Memory B cell (primary cell): ENCODE results near the gene SBF2.
"Not testable (repeated sequence)": the region's sequence is repeated elsewhere in the genome, so short reads cannot be mapped to it uniquely, and the experiment has no call there.

ENCODE experiments used
- ATAC-seq: fragments of 150-1000 bp; cut with Tn5 transposase; 2 replicates; pipeline ENCODE4 v1.10.0; 2021; ENCODE audit warnings: low read depth, mild to moderate bottlenecking, moderate library complexity
- DNase-seq, 2 donors: peaks; one replicate each; pipeline ENCODE4 v3.0.0; 2022; ENCODE audit warnings: low spot score in 2 of 2
- H3K27ac Mint-ChIP-seq: one replicate; pipeline ENCODE4 v1.8.0; 2022; ENCODE audit warnings: mild to moderate bottlenecking, moderate library complexity, mixed read lengths
- H3K27me3 Mint-ChIP-seq: one replicate; pipeline ENCODE4 v1.8.0; 2022; ENCODE audit warnings: mixed read lengths
- H3K36me3 Mint-ChIP-seq: one replicate; pipeline ENCODE4 v1.8.0; 2022; ENCODE audit warnings: mild to moderate bottlenecking, mixed read lengths
- H3K4me1 Mint-ChIP-seq: one replicate; pipeline ENCODE4 v1.8.0; 2022; ENCODE audit warnings: mixed read lengths
- H3K4me3 Mint-ChIP-seq: one replicate; pipeline ENCODE4 v1.8.0; 2022; ENCODE audit warnings: mild to moderate bottlenecking, moderate library complexity, mixed read lengths
- H3K9me3 Mint-ChIP-seq: one replicate; pipeline ENCODE4 v1.8.0; 2022; ENCODE audit warnings: mixed read lengths

SBF2 gene

DNA sequence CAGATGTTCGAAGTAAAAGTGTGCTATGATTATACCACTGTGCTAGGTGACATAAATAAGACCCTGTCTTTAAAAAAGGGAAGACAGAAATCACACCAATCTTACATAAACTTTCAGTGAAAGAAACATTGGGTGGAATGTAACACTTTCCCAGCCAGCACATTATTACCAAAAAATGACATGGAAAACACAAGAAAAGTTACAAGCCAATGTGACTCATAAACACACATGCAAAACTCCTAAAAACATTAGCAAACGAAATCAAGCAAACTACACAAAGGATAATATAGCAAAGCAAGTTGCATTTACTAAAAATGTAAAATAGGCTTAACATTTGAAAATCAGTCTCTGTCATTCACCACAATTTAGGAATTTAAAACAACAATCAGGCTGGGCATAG lies 47.0 kb downstream of the SBF2 start:
- H3K4me3 Mint-ChIP-seq, result no peak overlapping the region
- no peaks in the 10 kb centered on the region for H3K36me3 Mint-ChIP-seq
- no peak overlapping the region for H3K27ac Mint-ChIP-seq
- H3K9me3 Mint-ChIP-seq, result no peaks in the 10 kb centered on the region
- ATAC-seq (no peak), DNase-seq (no peak)
- H3K27me3 Mint-ChIP-seq, result no peaks in the 10 kb centered on the region
- peaks cover 7% of the 10 kb centered on the region for H3K4me1 Mint-ChIP-seq

DNA sequence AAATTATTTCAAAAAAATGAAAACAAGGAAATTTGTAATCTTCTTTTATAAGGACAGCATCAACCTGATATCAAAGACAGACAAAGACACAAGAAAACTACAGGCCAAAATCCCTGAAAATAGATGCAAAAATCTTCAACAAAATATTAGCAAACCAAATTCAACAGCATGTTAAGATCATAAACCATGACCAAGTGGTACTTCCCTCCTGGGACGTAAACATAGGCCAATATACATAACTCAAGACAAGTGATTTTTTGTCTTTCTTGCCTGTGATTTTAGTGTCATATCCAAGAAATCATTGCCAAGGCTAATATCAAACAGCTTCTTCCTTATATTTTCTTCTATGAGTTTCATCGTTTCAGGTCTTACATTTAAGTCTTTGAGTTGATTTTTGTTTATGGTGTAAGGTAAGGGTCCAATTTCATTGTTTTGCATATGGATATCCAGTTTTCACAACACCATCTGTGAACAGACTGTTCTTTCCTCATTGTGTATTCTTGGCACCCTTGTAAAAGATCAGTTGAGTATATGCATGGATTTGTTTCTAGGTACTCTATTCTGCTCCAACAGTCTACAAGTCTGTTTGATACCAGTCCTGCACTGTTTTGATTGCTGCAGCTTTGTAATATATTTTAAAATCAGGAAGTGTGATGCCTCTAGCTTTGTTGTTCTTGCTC lies 50.0 kb downstream of the SBF2 start:
- H3K27ac Mint-ChIP-seq, result no peak overlapping the region
- no peak overlapping the region for H3K4me3 Mint-ChIP-seq
- no peaks in the 10 kb centered on the region for H3K9me3 Mint-ChIP-seq
- no peak for ATAC-seq
- no peaks in the 10 kb centered on the region for H3K27me3 Mint-ChIP-seq
- no peak for DNase-seq
- no peaks in the 10 kb centered on the region for H3K36me3 Mint-ChIP-seq
- H3K4me1 Mint-ChIP-seq, result peaks cover 7% of the 10 kb centered on the region

DNA sequence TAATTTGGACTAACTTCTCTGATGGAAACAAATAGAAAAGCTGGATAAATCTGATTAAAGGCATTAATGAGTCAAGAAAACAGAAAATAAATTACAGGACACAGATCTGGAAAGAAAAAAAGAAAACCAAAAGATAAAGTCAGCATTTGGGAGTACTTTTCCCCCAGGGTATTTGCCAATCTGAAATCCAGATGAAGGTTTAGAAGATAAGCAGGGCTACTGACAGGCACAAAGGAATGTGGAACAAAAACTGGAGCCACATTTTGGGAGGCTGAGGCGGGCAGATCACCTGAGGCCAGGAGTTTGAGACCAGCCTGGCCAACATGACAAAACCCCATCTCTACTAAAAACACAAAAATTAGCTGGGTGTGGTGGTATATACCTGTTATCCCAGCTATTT lies 57.2 kb downstream of the SBF2 start:
- peaks cover 2% of the 10 kb centered on the region for H3K9me3 Mint-ChIP-seq
- peaks cover 2% of the 10 kb centered on the region for H3K27me3 Mint-ChIP-seq
- no peak for DNase-seq
- H3K4me3 Mint-ChIP-seq, result no peak overlapping the region
- H3K4me1 Mint-ChIP-seq, result no peaks in the 10 kb centered on the region
- peaks cover 4% of the 10 kb centered on the region for H3K36me3 Mint-ChIP-seq
- no peak for ATAC-seq
- H3K27ac Mint-ChIP-seq, result no peak overlapping the region

DNA sequence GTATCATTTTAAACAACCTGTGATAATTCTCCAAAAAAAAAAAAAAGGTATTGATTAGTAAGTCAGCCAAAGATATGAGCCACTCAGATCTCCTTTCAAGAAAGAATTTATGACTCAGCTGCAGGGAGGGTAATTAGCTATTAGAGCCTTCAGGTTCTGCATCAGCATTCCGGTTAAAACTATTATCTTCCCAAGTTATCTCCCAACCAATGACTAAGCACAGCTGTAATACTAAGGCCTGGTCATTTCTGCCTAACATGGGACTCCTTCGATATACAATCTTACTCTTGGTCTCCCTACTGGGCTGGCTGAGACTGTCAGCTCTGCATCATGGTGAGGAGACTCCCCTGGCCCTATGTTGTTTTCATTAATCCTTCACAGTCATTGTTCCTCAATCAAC lies 60.4 kb downstream of the SBF2 start:
- DNase-seq, result no peak
- Mint-ChIP-seq H3K4me3 (no peak overlapping the region), H3K4me1 (no peaks in the 10 kb centered on the region), H3K27me3 (peaks cover 3% of the 10 kb centered on the region), H3K27ac (no peak overlapping the region), H3K9me3 (peaks cover 3% of the 10 kb centered on the region), H3K36me3 (peaks cover 8% of the 10 kb centered on the region)
- ATAC-seq, result no peak

DNA sequence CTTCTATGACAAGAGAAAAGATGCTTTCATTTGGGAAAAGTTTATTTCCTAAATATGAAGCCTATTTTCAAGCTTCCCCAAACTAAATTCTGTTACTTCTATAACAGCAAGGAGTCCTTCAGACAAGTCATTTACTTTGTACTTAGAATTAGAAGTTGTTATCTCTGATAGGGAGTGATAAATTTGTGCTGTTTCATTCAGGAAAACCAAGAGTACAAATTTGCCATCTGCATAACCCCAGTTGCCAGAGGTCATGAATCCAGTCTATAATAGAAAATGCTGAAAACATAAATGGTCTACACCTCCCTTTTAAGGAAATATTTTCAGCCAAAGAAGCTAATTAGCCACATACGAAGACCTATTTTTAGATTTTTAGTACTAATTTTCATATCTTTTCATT lies 61.3 kb downstream of the SBF2 start:
- H3K4me3 Mint-ChIP-seq, result no peak overlapping the region
- H3K9me3 Mint-ChIP-seq, result peaks cover 3% of the 10 kb centered on the region
- H3K27me3 Mint-ChIP-seq, result peaks cover 3% of the 10 kb centered on the region
- ATAC-seq (no peak), DNase-seq (no peak)
- no peaks in the 10 kb centered on the region for H3K4me1 Mint-ChIP-seq
- H3K36me3 Mint-ChIP-seq, result peaks cover 8% of the 10 kb centered on the region
- no peak overlapping the region for H3K27ac Mint-ChIP-seq

DNA sequence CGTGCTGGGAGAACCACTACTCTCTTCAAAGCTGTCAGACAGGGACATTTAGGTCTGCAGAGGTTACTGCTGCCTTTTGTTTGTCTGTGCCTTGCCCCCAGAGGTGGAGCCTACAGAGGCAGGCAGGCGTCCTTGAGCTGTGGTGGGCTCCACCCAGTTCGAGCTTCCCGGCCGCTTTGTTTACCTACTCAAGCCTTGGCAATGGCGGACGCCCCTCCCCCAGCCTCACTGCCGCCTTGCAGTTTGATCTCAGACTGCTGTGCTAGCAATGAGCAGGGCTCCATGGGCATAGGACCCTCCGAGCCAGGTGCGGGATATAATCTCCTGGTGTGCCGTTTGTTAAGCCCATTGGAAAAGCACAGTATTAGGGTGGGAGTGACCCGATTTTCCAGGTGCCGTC lies 62.2 kb downstream of the SBF2 start:
- H3K4me1 Mint-ChIP-seq, H3K36me3 Mint-ChIP-seq, H3K27me3 Mint-ChIP-seq, H3K27ac Mint-ChIP-seq, DNase-seq, H3K9me3 Mint-ChIP-seq, ATAC-seq, H3K4me3 Mint-ChIP-seq: not testable (repeated sequence)

DNA sequence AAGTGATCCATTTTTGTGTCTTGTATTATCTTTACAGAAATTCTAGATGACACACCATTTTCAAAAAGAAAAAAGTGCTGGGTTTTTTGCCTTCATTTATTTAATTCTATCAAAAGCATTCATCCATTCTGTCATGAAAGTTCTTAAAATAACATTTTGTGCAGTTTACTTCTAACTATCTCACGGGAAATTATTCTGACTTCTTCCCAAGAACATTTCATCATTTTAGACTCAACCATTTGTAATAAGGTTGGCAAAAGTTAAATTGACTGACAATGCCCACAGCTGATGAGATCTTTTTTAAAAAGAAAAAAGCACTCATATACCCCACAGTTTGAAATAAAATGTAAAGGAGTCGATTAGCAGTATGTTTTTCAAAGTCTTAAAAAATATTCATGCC lies 68.5 kb downstream of the SBF2 start:
- Mint-ChIP-seq H3K4me1 (peaks cover 5% of the 10 kb centered on the region), H3K27ac (no peak overlapping the region), H3K36me3 (peaks cover 6% of the 10 kb centered on the region), H3K4me3 (no peak overlapping the region), H3K27me3 (no peaks in the 10 kb centered on the region), H3K9me3 (peaks cover 3% of the 10 kb centered on the region)
- ATAC-seq (no peak), DNase-seq (no peak)

DNA sequence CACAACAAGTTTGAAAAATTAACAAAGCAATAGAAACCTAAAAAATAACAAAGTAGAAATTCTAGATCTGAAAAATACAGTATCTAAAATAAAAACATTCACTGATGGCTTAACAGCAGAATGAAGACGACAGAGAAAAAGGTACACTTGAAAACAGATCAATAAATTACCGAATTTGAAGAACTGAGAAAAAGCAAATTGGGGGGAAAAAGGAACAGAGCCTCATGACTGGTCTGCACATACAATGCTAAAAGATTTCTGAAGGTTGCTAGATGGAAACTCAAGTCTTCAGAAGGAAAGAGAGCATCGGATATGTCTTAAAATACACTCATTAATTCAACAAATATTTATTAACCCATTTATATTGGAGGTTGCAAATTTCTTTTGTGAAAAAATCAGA lies 71.6 kb downstream of the SBF2 start:
- no peaks in the 10 kb centered on the region for H3K27me3 Mint-ChIP-seq
- DNase-seq, result no peak
- H3K36me3 Mint-ChIP-seq, result peaks cover 13% of the 10 kb centered on the region
- peaks cover 5% of the 10 kb centered on the region for H3K4me1 Mint-ChIP-seq
- ATAC-seq, result no peak
- H3K9me3 Mint-ChIP-seq, result peaks cover 12% of the 10 kb centered on the region
- H3K27ac Mint-ChIP-seq, result no peak overlapping the region
- no peak overlapping the region for H3K4me3 Mint-ChIP-seq

DNA sequence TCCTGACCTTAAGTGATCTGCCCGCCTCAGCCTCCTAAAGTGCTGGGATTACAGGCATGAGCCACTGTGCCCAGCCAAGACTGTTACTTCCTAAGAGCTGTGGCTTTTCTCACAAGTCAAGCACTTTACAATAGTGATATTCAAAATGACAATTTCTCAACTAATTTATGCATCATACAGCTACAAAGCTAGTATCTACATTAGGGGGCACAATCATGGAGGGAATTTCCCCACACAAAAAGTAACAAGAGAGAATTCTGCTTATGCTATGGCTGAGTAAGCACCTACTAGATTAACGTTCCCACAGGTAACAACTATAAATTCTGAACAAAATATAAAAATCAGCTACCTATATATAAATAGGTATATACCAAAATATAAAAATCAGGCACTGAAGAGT lies 72.7 kb downstream of the SBF2 start:
- Mint-ChIP-seq H3K27ac (no peak overlapping the region), H3K36me3 (peaks cover 13% of the 10 kb centered on the region), H3K4me3 (no peak overlapping the region), H3K4me1 (peaks cover 5% of the 10 kb centered on the region), H3K9me3 (peaks cover 12% of the 10 kb centered on the region), H3K27me3 (no peaks in the 10 kb centered on the region)
- no peak for ATAC-seq
- DNase-seq, result no peak

DNA sequence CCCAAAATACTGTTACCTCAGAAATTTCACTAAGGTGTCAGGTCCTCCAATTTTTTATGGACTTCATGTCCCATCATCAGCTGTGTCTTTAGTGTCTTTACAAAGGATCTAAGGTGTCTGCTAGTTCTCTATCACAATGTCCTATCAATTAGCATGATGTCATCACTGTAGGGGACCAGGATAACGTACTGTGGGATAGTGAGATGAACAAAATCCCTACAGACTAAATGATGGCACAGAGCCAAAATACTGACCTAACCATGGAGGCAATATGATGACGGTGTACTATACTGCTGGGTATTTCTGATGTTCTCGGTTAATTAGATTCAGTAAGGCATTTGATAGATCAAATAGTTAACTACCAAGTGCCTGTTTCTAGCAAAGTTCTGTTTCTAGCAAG lies 82.5 kb downstream of the SBF2 start:
- H3K9me3 Mint-ChIP-seq, result no peaks in the 10 kb centered on the region
- DNase-seq, result no peak
- H3K4me3 Mint-ChIP-seq, result no peak overlapping the region

DNA sequence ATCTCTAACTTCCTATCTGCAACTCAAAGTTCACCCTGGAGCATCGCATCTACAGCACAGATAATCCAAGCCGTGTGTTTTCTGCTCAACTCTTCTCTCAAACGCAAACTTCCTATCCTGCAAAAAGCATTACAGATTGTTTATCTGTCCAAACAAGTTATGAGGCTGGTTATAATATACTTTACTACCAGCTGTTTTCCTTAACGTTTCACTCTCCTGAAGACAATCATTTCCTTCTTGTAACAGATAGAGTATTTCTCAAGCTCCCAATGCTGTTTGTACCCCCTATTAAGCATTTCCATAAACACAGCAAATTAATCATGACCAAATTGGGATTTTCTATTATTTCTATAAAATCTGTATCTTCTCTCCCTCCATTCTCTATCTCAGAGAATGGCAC lies 84.7 kb downstream of the SBF2 start:
- Mint-ChIP-seq H3K27me3 (no peaks in the 10 kb centered on the region), H3K36me3 (peaks cover 2% of the 10 kb centered on the region), H3K27ac (no peak overlapping the region), H3K4me3 (no peak overlapping the region), H3K9me3 (peaks cover 1% of the 10 kb centered on the region), H3K4me1 (peaks cover 2% of the 10 kb centered on the region)
- ATAC-seq, result no peak
- no peak for DNase-seq

More for the DNA sequence above, 82.5 kb downstream of the SBF2 start:
- ATAC-seq, result no peak
- Mint-ChIP-seq H3K27ac (no peak overlapping the region), H3K4me1 (peaks cover 2% of the 10 kb centered on the region), H3K36me3 (no peaks in the 10 kb centered on the region), H3K27me3 (no peaks in the 10 kb centered on the region)

DNA sequence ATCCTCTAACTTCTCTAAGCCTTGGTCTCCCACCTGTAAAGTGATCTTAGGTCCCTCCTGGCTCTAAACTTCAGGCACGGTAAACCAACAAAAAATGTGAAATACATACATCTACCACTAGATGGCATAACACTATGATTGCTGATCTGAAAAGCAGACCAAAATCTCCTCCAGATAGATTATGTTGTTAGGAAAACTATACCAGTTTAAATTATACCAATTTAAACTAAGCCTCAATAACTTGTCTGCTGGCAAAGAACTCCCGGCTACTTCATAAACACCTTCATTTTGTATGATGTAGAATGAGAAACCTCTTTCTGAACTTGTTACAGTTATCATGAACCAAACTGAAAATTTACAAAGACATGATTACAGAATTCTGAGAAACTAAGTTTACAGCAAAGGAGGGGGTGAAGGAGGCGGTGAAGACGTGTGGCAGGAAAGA lies 85.9 kb downstream of the SBF2 start:
- peaks cover 3% of the 10 kb centered on the region for H3K9me3 Mint-ChIP-seq
- peaks cover 2% of the 10 kb centered on the region for H3K4me1 Mint-ChIP-seq
- H3K4me3 Mint-ChIP-seq, result no peak overlapping the region
- DNase-seq (peak in 1 of 2 donors; percentile 43), ATAC-seq (peak; percentile 62)
- no peak overlapping the region for H3K27ac Mint-ChIP-seq
- no peaks in the 10 kb centered on the region for H3K27me3 Mint-ChIP-seq
- H3K36me3 Mint-ChIP-seq, result peaks cover 8% of the 10 kb centered on the region

DNA sequence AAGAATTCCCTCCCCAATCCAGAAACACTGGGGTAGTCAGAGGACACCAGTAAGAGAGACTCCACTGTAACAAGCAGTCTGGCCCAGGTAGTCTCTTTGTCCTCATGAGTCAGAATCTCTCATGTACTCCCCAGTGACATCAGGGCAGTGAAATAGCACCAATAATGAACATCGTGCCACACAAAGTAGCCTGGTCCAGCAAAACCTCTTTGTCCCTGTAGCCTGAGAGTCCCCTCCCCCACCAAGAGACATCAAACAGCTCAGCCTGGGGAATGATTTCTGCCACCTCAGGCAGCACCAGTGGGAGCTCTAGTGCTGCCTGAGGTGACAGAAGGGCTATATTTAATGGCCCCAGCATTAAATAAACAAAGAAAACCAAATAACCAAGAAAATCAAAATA lies 88.1 kb downstream of the SBF2 start:
- DNase-seq, result no peak
- H3K9me3 Mint-ChIP-seq, result peaks cover 6% of the 10 kb centered on the region
- ATAC-seq, result no peak
- H3K4me3 Mint-ChIP-seq, result no peak overlapping the region
- no peak overlapping the region for H3K27ac Mint-ChIP-seq
- H3K27me3 Mint-ChIP-seq, result no peaks in the 10 kb centered on the region
- no peaks in the 10 kb centered on the region for H3K4me1 Mint-ChIP-seq
- peaks cover 13% of the 10 kb centered on the region for H3K36me3 Mint-ChIP-seq

DNA sequence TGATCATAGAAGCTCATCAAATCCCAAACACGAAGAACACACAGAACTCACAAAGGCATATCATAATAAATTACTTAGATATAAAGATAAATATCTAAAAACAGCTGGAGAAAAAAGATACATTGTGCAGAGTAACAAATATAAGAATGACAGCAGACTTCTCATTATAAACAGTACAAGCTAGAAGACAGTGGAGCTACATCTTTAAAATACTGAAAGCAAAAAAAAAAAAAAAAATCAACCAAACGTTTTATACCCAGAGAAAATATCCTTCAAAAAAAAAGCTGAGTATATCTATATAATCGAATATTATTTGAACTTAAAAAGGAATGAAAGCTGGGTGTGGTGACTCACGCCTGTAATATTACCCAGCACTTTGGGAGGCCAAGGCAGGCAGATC lies 90.0 kb downstream of the SBF2 start:
- DNase-seq, result no peak
- Mint-ChIP-seq H3K27ac (no peak overlapping the region), H3K4me1 (peaks cover 2% of the 10 kb centered on the region), H3K9me3 (peaks cover 6% of the 10 kb centered on the region), H3K4me3 (no peak overlapping the region), H3K36me3 (peaks cover 14% of the 10 kb centered on the region), H3K27me3 (no peaks in the 10 kb centered on the region)
- no peak for ATAC-seq

DNA sequence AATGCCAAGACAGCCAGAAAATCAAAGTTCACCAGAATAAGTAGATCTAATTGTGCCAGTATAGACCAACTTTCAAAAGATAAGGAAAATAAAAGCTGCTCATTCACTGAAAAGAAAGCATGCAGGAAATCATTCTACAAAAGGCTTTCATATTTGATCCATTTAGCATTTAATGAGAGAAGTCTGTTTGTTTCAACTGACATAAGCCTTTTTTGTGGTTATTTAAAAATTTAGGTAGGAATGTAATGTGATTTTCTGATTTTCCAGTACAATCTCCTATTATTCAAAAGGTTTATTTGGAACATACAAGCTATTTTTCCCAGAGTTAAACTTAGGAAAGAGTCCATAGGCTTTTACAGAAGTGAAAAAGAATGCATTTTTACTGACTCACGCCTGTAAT lies 92.7 kb downstream of the SBF2 start:
- ATAC-seq (no peak), DNase-seq (no peak)
- Mint-ChIP-seq H3K36me3 (peaks cover 20% of the 10 kb centered on the region), H3K4me3 (no peak overlapping the region), H3K27ac (no peak overlapping the region), H3K27me3 (no peaks in the 10 kb centered on the region), H3K4me1 (peaks cover 2% of the 10 kb centered on the region), H3K9me3 (peaks cover 6% of the 10 kb centered on the region)
